Immature natural killer cell (primary cell): ENCODE results near the gene ROGDI. TPM values are rescaled to one million over a fixed set of nuclear protein-coding genes. Genes with fewer than 3 reads are reported as not detected.

Source experiments
- DNase-seq, 3 donors: peaks; one replicate each; pipeline ENCODE4 v3.0.0; 2022; ENCODE audit warnings: mixed read lengths in 1 of 3
- H3K27ac Mint-ChIP-seq, 6 donors: one replicate each; pipeline ENCODE4 v1.8.0; 2020; ENCODE audit warnings: mixed read lengths in 6 of 6, mild to moderate bottlenecking in 5 of 6, inconsistent platforms in 4 of 6, moderate library complexity in 3 of 6
- H3K27me3 Mint-ChIP-seq, 3 donors: one replicate each; pipeline ENCODE4 v1.8.0; 2020 to 2021; ENCODE audit warnings: low read depth in 3 of 3, mild to moderate bottlenecking in 3 of 3, mixed read lengths in 3 of 3, moderate library complexity in 3 of 3, inconsistent platforms in 1 of 3
- H3K36me3 Mint-ChIP-seq, 3 donors: one replicate each; pipeline ENCODE4 v1.8.0; 2020; ENCODE audit warnings: mixed read lengths in 3 of 3, inconsistent platforms in 2 of 3, mild to moderate bottlenecking in 2 of 3
- H3K4me1 Mint-ChIP-seq, 2 donors: one replicate each; pipeline ENCODE4 v1.8.0; 2020; ENCODE audit warnings: inconsistent platforms in 2 of 2, mild to moderate bottlenecking in 2 of 2, mixed read lengths in 2 of 2, moderate library complexity in 1 of 2
- H3K4me3 Mint-ChIP-seq, 5 donors: one replicate each; pipeline ENCODE4 v1.8.0; 2020; ENCODE audit warnings: mild to moderate bottlenecking in 5 of 5, mixed read lengths in 5 of 5, inconsistent platforms in 3 of 5, moderate library complexity in 3 of 5
- H3K9me3 Mint-ChIP-seq, 6 donors: one replicate each; pipeline ENCODE4 v1.8.0; 2020; ENCODE audit warnings: mild to moderate bottlenecking in 6 of 6, mixed read lengths in 6 of 6, inconsistent platforms in 4 of 6, moderate library complexity in 3 of 6
- polyA plus RNA-seq, 3 donors: library from polyadenylated mRNA; unstranded; fragments of 300-500 nt; fragmentation: Illumina TruSeq; gene quantifications; one replicate each; pipeline ENCODE4 v1.2.3, GENCODE V29; 2021

ROGDI gene
- polyA plus RNA-seq, 3 donors from 2014 or later: 4.8 to 9.3 (median 5.4) TPM

- DNase-seq: no peak
- no peak overlapping the region for H3K27ac Mint-ChIP-seq
- peaks cover 0 to 13% (median 4%) of the 10 kb centered on the region in 3 donors for H3K36me3 Mint-ChIP-seq
These were observed 40.2 kb downstream of the ROGDI start for GRCh38 chr16:4762205-4762604.

GRCh38 chr16:4760221-4760910 lies 42.1 kb downstream of the ROGDI start:
- peaks cover 0 to 2% (median 0%) of the 10 kb centered on the region in 6 donors for H3K9me3 Mint-ChIP-seq
- peaks cover 0 to 5% of the 10 kb centered on the region in 2 donors for H3K4me1 Mint-ChIP-seq
- H3K4me3 Mint-ChIP-seq: no peak overlapping the region
- H3K27ac Mint-ChIP-seq: peak overlapping the region in 1 of 6 donors; percentile 35
- DNase-seq: no peak
- H3K36me3 Mint-ChIP-seq: peaks cover 9 to 24% (median 15%) of the 10 kb centered on the region in 3 donors
- H3K27me3 Mint-ChIP-seq: no peaks in the 10 kb centered on the region

More at GRCh38 chr16:4762205-4762604, 40.2 kb downstream of the ROGDI start:
- H3K9me3 Mint-ChIP-seq: no peaks in the 10 kb centered on the region
- H3K4me3 Mint-ChIP-seq: no peak overlapping the region
- H3K4me1 Mint-ChIP-seq: peaks cover 11 to 12% of the 10 kb centered on the region in 2 donors
- H3K27me3 Mint-ChIP-seq: peaks cover 6 to 10% (median 8%) of the 10 kb centered on the region in 3 donors

GRCh38 chr16:4755687-4756086 lies 46.7 kb downstream of the ROGDI start:
- Mint-ChIP-seq H3K27me3 (no peaks in the 10 kb centered on the region), H3K9me3 (peaks cover 0 to 2% (median 0%) of the 10 kb centered on the region in 6 donors), H3K4me3 (no peak overlapping the region), H3K36me3 (peaks cover 12 to 35% (median 23%) of the 10 kb centered on the region in 3 donors), H3K27ac (no peak overlapping the region), H3K4me1 (peaks cover 0 to 3% of the 10 kb centered on the region in 2 donors)
- no peak for DNase-seq

GRCh38 chr16:4754865-4755264 lies 47.6 kb downstream of the ROGDI start:
- DNase-seq: no peak
- Mint-ChIP-seq H3K27ac (no peak overlapping the region), H3K4me1 (peaks cover 0 to 3% of the 10 kb centered on the region in 2 donors), H3K9me3 (peaks cover 0 to 2% (median 0%) of the 10 kb centered on the region in 6 donors), H3K4me3 (no peak overlapping the region), H3K36me3 (peaks cover 12 to 33% (median 23%) of the 10 kb centered on the region in 3 donors), H3K27me3 (peaks cover 0 to 1% (median 0%) of the 10 kb centered on the region in 3 donors)

- no peak overlapping the region for H3K27ac Mint-ChIP-seq
- peaks cover 0 to 1% (median 0%) of the 10 kb centered on the region in 3 donors for H3K27me3 Mint-ChIP-seq
- peaks cover 12 to 22% (median 19%) of the 10 kb centered on the region in 3 donors for H3K36me3 Mint-ChIP-seq
- H3K9me3 Mint-ChIP-seq: peaks cover 0 to 2% (median 0%) of the 10 kb centered on the region in 6 donors
- H3K4me1 Mint-ChIP-seq: peaks cover under 1 to 7% of the 10 kb centered on the region in 2 donors
- no peak overlapping the region for H3K4me3 Mint-ChIP-seq
- no peak for DNase-seq
These were observed 49.2 kb downstream of the ROGDI start for GRCh38 chr16:4753227-4753626.

GRCh38 chr16:4752351-4753100 lies 49.9 kb downstream of the ROGDI start:
- Mint-ChIP-seq H3K36me3 (peaks cover 12 to 22% (median 19%) of the 10 kb centered on the region in 3 donors), H3K9me3 (peaks cover 0 to 2% (median 0%) of the 10 kb centered on the region in 6 donors), H3K27me3 (peaks cover 0 to 1% (median 0%) of the 10 kb centered on the region in 3 donors), H3K4me1 (peaks cover 8 to 14% of the 10 kb centered on the region in 2 donors), H3K4me3 (no peak overlapping the region), H3K27ac (no peak overlapping the region)
- no peak for DNase-seq

- H3K4me1 Mint-ChIP-seq: peaks cover 9 to 14% of the 10 kb centered on the region in 2 donors
- peaks cover 0 to 1% (median 0%) of the 10 kb centered on the region in 3 donors for H3K27me3 Mint-ChIP-seq
- no peak overlapping the region for H3K4me3 Mint-ChIP-seq
- H3K27ac Mint-ChIP-seq: no peak overlapping the region
- H3K36me3 Mint-ChIP-seq: peaks cover 8 to 17% (median 14%) of the 10 kb centered on the region in 3 donors
- peaks cover 0 to 2% (median 0%) of the 10 kb centered on the region in 6 donors for H3K9me3 Mint-ChIP-seq
- DNase-seq: no peak
These were observed 51.5 kb downstream of the ROGDI start for GRCh38 chr16:4750896-4751295.

GRCh38 chr16:4749700-4750257 lies 52.7 kb downstream of the ROGDI start:
- Mint-ChIP-seq H3K4me3 (no peak overlapping the region), H3K27me3 (peaks cover 0 to 2% (median 1%) of the 10 kb centered on the region in 3 donors), H3K27ac (no peak overlapping the region), H3K9me3 (no peaks in the 10 kb centered on the region), H3K4me1 (peaks cover 9 to 11% of the 10 kb centered on the region in 2 donors), H3K36me3 (peaks cover 3 to 9% (median 6%) of the 10 kb centered on the region in 3 donors)
- no peak for DNase-seq

- no peak overlapping the region for H3K4me3 Mint-ChIP-seq
- DNase-seq: no peak
- no peaks in the 10 kb centered on the region for H3K9me3 Mint-ChIP-seq
These were observed 53.6 kb downstream of the ROGDI start for GRCh38 chr16:4748682-4749411.

GRCh38 chr16:4747906-4748681 lies 54.3 kb downstream of the ROGDI start:
- H3K4me3 Mint-ChIP-seq: peak overlapping the region in 2 of 5 donors; percentile 27 to 47
- no peaks in the 10 kb centered on the region for H3K9me3 Mint-ChIP-seq
- peaks cover 0 to 4% (median 1%) of the 10 kb centered on the region in 3 donors for H3K27me3 Mint-ChIP-seq
- H3K4me1 Mint-ChIP-seq: peaks cover 9 to 11% of the 10 kb centered on the region in 2 donors
- peak overlapping the region; percentile 23 to 72 (median 59) for H3K27ac Mint-ChIP-seq
- peaks cover under 1 to 4% (median 3%) of the 10 kb centered on the region in 3 donors for H3K36me3 Mint-ChIP-seq
- no peak for DNase-seq

More at GRCh38 chr16:4748682-4749411, 53.6 kb downstream of the ROGDI start:
- Mint-ChIP-seq H3K27ac (peak overlapping the region in 1 of 6 donors; percentile 70), H3K27me3 (peaks cover 0 to 2% (median 1%) of the 10 kb centered on the region in 3 donors), H3K36me3 (peaks cover 3 to 6% (median 4%) of the 10 kb centered on the region in 3 donors), H3K4me1 (peaks cover 9 to 11% of the 10 kb centered on the region in 2 donors)

- H3K4me1 Mint-ChIP-seq: peaks cover 9 to 11% of the 10 kb centered on the region in 2 donors
- no peak overlapping the region for H3K4me3 Mint-ChIP-seq
- no peak overlapping the region for H3K27ac Mint-ChIP-seq
- H3K36me3 Mint-ChIP-seq: peaks cover 0 to 3% (median 3%) of the 10 kb centered on the region in 3 donors
- no peaks in the 10 kb centered on the region for H3K9me3 Mint-ChIP-seq
- H3K27me3 Mint-ChIP-seq: peaks cover 0 to 4% (median 1%) of the 10 kb centered on the region in 3 donors
- DNase-seq: no peak
These were observed 55.4 kb downstream of the ROGDI start for GRCh38 chr16:4746991-4747574.
